HG03342 (cell line): ENCODE data around the gene VTN.

ENCODE experiments used
- ATAC-seq: cut with Tn5 transposase; IDR thresholded peaks from one replicate; pipeline ENCODE4 v1.9.1; 2021; ENCODE audit warnings: mild to moderate bottlenecking, moderate library complexity; ENCODE audit not compliant: unreplicated experiment

Gene VTN

GRCh38 chr17:28369684-28370034 is 448 bp downstream of the VTN start:
- no peak for ATAC-seq

DNA sequence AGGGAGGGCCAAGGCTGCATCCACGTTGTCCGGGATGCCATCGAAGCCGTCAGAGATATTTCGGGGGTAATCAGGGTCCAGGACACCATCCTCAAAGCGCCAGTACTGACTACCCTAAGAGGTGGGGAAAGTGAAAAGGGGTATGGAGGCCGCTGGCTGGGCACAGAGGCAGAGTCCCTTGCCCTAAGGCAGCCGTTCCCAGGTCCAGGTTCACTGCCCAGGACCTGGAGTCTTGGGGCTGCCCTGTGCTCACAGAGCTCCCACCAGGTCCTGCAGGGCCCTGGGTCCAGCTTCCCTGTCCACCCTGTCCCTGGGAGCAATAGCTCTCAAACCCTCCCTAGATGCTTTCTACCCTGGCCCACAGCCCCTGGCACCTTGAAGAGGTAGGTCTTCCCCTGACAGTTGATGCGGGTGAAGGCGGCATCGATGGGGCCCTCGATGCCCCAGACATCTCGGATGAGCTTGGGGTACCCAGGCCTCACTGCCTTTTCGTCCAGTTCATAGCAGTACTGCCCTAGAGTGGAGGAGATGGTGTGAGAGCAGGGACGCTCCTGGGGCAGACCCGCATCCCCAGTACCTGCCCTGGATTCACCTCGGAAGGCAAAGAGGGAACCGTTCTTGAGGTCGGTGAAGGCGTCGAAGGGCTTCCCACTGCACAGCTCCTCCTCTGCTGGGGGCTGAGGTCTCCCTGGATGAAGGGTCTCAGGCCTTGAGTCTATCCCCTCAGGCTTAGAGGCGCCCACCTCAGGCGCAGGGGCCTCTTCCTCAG is 1.0 kb downstream of the VTN start:
- no peak for ATAC-seq

DNA sequence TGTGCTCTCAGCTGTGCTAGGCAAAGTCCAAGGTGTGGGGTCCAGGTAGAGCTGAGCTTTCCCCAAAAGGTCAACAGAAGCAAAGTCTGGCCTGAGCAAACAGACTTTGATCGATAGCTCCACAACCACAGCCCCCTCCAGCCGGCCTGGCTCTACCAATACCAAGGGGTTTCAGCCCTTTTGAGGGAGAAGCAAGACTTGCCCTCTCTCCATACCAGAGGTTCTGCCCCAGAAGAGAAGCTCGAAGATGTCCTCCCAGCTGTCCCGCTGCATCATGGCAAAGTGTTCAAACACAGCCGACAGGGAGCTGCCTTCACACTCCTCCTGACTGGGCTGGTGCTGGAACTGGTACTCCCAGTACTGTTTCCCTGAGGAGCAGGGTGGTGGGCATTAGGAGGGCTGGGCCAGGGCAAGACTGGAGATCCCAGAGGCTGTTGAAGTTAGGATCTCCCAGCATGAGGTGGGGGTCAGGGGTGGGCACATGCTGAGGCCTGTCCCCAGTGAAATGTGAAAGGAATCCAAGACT is 1.7 kb downstream of the VTN start:
- ATAC-seq, result no peak

GRCh38 chr17:28367641-28368305 is 2.3 kb downstream of the VTN start:
- no peak for ATAC-seq

DNA sequence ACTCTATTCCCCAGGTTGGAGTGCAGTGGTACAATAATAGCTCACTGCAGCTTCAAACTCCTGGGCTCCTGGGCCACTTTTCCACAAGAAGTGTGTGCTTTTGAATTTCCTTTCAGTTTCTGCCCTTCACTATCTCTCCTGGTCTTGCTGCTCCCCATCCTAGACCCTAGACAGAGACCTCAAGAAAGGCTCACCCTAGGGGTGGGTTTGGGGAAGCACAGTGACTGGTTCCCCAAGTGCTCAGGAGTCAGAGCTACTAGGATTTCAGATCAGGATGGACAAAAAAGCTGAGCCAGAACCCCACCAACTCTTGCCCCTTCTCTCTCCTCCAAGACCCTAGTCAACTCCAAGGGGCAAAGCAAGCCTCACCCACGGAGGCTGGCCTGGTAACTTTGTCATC is 3.5 kb downstream of the VTN start:
- ATAC-seq, result no peak

DNA sequence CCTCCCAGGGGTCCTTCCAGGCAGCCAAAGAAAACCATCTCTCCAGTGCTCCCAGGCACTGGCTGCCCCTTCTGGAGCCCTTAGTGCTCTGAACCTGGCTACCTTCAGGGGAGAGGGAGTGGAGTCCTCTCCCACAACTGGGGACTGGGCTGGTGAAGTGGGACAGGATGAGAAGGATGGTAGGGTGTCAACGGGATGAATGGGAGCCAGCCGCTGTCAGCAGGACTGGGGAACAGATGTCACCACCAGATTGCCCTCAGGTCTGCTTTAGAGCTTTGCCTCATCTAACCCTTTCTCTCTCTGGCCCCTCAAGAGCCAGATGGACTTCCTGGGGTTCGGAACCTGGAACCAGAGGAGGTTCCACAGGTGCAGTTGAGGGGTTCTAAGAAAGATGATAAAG is 4.6 kb downstream of the VTN start:
- ATAC-seq, result no peak

DNA sequence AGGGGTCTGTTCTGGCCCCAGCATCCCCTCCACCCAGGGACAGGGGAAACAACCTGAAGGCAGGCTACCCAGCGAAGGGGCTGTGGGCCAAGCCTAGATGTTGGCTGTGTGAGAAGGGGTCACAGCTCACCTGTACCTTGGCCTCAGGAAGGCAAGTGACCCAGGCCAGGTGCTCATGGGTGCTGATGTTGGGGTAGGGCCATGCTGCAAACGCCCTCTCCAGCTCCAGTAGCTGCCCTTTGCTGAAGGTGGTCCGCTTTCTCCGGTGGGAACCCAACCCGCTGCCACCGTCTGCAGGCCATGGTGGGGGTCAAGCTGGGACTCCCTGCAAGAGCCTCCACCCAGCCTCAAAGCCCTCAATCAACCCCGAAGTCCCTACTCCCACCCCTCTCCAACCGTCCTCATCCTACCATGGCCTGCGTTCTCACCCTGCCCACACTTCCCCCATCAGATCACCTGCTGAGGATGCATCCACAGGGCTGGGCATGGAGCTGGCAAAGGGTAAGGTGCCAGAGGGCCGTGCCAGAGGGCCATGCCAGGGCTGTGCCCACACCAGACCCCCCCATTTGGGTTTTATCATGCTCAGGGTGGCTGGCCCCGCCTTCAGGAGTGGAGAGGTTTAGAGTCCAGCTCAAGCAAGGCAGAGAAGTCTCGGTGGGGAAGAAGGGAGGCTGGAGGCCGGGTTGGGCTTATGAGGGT is 5.3 kb downstream of the VTN start, which contains the start of gene SEBOX:
TSS of gene SEBOX (minus strand) at position 535 of the 699 bp plus-strand sequence. CDS start at position 487, 48 bp downstream.
- ATAC-seq, result no peak

DNA sequence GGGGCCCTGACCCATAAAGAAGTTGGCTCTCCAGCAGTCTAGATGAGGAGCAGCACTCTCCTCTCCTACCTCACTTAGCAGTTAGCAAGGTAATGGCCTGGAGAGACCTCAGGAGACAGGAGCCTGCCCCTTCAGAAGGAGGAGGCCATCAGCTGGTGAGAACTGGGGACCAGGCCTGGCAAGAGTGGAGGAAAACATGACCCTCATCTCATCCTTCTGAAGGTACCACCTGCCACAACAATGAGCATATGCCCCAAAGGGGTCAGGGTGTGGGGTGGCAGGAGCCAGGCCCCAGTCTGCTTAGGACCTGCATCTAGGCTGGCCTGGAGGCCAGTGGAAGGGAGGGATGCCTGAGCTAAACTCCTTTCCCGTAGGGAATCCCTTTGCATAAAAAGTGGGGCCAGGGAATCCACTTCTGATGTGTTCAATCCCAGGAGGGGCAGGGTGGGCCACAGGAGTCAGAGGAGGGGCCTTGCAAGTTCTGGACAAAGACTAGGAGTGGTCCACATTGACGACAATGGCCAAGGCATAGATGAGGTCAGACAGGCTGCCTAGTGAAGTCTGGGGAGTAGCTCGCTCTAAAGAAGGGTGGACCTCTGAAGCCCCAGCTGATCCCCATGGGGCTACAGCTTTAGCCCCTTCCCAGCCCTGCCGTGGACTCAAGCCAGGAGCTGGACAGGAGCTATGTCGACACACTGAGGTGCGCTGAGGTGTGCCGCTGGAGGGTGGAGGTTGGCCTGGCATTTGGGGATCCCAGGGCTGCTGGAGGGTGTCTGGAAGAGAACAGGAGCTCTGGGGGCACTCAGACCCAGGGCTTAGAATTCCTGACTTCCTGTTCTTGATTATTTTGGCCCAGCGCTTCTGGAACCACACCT is 6.1 kb downstream of the VTN start:
- ATAC-seq, result no peak

GRCh38 chr17:28363186-28363585 is 6.9 kb downstream of the VTN start:
- no peak for ATAC-seq

DNA sequence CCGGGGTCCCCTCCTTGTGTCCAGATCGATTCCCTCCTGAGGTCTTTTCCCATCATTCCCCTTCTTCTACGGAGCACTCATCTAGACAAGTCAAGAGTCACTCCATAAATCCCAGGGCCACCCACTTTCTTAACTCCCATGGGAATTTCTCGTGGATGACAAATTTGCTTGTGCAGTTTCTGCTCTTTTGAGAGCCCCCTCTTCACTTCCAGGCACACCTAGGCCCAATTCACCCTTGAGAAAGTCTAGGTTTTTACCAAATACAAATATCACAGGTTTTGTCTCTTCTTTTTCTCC is 12.3 kb downstream of the VTN start:
- no peak for ATAC-seq

- peak; percentile 95 for ATAC-seq
Observed at GRCh38 chr17:28357061-28357900, 12.8 kb downstream of the VTN start, which contains the start of gene POLDIP2. Gene POLDIP2, minus strand, starts transcription at chr17:28357527. Its CDS starts 79 bp downstream, at chr17:28357448.

GRCh38 chr17:28350271-28350670 is 19.8 kb downstream of the VTN start:
- ATAC-seq, result no peak

DNA sequence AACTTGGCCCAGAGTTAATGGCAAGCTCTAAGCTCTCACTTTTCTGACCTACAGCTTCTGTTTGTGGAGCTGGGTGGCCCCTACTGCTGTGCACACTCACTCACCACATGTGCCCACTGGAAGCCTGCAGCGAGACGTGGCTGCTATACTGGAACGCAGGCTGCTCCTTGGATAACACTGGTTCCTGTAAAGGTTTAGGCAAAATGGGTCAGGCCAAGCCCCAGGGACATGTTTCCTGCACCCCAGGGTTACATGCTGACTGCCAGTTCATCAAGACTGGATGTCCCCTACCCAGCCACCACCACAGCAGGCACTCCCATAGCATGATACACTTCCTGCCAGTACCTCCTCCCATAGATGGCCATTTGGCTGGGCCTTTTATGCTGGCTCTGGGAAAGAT is 21.1 kb downstream of the VTN start:
- no peak for ATAC-seq

DNA sequence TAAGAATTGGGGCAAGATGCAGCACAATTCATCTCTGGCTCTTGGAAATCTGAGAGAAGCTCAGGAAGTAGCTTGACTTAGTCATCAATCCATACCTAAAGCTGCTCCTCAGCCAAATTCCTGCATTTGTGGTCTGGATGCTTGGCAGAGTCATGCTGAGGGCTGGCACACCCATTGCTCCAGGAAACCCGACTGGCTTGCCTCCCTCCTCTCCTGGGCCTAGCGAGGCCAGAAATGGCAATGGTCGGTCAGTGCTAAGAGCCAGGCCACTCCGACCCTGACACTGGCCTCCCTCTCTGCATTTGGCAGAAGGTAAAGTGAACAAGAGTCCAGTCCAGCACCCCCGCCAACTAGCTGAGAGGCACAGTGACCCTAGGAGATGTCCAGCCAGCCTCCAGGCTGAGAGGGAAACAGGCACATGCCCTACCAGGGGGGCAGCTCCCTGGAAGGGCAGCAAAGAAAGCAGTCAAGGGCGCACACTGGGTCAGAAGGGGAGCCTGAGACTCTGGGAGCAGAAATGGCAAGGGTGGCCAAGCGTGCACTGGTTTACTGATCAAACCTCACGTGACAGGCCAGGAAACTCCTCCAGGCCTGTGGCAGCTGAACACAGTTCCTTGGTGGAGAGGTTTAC is 22.7 kb downstream of the VTN start:
- ATAC-seq, result no peak

DNA sequence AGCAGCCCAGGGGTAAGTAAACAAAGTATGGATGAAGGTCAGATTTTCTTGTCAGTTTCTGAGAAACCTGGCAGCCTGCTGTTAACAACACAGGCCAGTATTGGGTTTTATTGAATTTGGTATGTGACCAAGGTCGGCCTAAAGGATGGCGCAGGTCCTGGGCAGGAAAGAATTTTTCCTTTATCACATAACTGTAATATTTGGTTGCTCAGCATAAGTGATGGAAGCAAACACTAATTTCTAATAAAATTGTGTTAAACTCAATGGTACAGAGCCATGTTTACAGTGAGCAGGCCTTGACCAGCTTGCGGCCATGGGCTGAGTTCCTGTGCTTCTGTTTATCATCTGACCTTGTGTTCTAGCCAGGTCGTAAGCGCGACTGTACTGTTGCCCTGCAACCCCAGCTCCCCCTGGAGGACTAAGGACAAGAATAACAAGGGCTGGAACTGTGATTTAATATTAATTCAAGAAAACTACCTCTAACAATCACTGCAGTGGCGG is 23.3 kb downstream of the VTN start:
- no peak for ATAC-seq

DNA sequence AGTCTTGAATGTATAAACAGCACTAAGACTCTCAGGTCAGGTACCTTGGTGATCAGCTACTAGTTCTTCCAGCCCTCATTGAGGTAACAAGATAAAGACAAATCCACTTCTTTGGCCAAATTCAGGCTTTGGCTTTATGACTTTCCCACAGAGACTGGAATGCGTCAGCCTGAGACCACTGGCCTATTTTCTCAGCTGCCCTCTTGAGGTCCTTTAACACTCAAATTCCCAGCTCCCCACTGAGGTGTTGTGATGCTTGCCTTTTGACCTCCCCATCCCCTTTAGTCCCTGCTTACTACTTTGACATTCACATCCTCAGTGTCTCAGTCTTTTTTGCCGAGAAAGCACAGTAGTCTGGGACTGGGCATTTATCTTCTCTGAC is 23.9 kb downstream of the VTN start:
- ATAC-seq, result no peak

- ATAC-seq, result no peak
Observed at GRCh38 chr17:28345419-28346198, 24.5 kb downstream of the VTN start.

DNA sequence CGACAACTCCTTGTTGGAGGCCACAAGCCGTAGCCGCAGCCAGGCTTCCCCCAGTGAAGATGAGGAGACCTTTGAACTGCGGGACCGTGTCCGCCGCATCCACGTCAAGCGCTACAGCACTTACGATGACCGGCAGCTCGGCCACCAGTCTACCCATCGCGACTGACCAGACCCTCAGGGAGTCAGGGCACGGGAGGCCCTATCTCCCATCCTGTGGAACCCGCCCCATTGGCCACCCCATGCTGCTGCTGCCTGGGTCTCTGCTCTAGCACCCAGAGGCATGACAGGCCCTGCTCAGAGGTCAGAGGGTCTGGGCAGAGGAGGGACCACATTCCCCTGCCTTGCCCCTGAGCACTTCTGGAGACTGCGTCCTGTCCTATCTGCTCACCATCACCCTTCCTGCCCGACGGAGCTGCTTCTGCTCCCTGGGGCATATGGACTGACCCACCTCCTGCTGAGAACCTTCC is 25.6 kb downstream of the VTN start:
- no peak for ATAC-seq
